GM12873 (cell line): ENCODE data around the gene CNTNAP2.

Experiments
- TF ChIP-seq, protein P1 (sequence below): IDR thresholded peaks from 2 replicates; pipeline ENCODE4 v1.5.1; 2012; ENCODE audit warnings: low read depth, mild to moderate bottlenecking, moderate library complexity, low read length, control low read depth; ENCODE audit not compliant: insufficient read depth; ENCODE audit errors: missing control alignments

CNTNAP2 gene

DNA sequence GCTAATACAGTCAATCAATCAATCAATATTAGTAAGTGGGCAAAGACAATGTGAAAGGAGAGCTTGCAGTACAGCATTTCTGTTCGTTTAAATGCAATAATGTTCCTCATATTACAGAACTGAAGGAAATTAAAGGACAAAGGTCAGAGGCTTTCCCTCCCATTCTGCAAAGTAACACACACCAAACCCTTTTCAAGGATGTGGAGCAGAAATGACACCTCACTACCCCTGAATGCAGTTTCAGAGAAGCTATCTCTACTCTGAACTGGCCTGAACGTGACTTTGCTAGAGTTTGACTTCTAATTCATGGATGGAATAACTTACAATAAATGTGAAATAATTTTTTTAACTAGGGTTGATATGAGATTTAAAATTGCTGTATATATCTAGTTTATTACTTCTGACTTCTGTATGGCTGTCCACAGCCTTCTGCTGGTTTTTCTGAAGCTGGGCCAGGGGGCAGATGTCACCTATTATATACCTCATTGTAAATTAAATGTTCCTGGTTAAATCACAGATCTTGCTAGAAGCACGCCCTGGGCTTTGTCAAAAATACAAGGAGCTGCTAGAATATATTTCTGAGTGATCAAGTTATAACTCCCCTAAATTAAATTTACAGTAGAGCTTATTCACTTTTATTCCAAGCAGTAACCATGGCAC, 2317.1 kb downstream of the CNTNAP2 start:
- TF ChIP-seq, protein P1, sequence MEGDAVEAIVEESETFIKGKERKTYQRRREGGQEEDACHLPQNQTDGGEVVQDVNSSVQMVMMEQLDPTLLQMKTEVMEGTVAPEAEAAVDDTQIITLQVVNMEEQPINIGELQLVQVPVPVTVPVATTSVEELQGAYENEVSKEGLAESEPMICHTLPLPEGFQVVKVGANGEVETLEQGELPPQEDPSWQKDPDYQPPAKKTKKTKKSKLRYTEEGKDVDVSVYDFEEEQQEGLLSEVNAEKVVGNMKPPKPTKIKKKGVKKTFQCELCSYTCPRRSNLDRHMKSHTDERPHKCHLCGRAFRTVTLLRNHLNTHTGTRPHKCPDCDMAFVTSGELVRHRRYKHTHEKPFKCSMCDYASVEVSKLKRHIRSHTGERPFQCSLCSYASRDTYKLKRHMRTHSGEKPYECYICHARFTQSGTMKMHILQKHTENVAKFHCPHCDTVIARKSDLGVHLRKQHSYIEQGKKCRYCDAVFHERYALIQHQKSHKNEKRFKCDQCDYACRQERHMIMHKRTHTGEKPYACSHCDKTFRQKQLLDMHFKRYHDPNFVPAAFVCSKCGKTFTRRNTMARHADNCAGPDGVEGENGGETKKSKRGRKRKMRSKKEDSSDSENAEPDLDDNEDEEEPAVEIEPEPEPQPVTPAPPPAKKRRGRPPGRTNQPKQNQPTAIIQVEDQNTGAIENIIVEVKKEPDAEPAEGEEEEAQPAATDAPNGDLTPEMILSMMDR, result no peak

- TF ChIP-seq, protein P1, result no peak
Measured at GRCh38 chr7:148434181-148434757, 2317.7 kb downstream of the CNTNAP2 start.

GRCh38 chr7:148434887-148435286, 2318.3 kb downstream of the CNTNAP2 start:
- TF ChIP-seq, protein P1, result no peak

GRCh38 chr7:148435715-148436114, 2319.1 kb downstream of the CNTNAP2 start:
- TF ChIP-seq, protein P1, result no peak

GRCh38 chr7:148436135-148436534, 2319.5 kb downstream of the CNTNAP2 start:
- TF ChIP-seq, protein P1, result no peak

DNA sequence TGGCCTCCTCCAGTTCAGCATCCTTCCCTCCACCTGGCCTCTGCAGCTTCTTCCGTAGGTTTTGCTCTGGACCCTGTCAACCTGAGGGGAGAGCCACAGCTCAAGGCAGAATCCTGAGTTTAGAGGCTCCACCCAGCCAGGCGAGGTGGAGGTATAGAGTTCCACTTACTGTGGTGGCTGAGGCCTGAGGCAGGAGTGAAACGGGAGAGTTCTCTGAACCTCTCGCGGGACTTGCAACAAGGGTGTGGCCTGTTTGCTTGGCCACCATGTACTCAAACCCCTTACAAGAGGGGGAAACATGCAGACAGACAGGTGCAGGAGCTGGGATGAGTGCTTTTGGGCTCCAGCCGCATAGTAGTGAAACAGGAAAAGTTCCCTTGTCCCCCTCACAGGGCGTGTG, 2320.0 kb downstream of the CNTNAP2 start:
- TF ChIP-seq, protein P1, result no peak

- TF ChIP-seq, protein P1, result no peak
Measured at GRCh38 chr7:148437043-148437442, 2320.4 kb downstream of the CNTNAP2 start.
